K562 (cell line): Measurements from ENCODE around the gene RGR. TPM values are rescaled to one million over a fixed set of nuclear protein-coding genes. Genes with fewer than 3 reads are reported as not detected.
A peak's percentile ranks its signal among the peaks of the same experiment; 100 is the strongest.

Experiments
- CAMTA2 ChIP-seq: fragments of 250-450 bp; sonication (Bioruptor Pico); conservative IDR thresholded peaks from 2 replicates; pipeline ENCODE4 v1.5.1; 2022
- EP400 ChIP-seq: fragments of 450-650 bp; IDR thresholded peaks from 2 replicates; pipeline ENCODE4 v1.6.1; 2017; ENCODE audit warnings: antibody characterized with exemption, mild to moderate bottlenecking, moderate library complexity
- FOXJ2 ChIP-seq: fragments of 200-800 bp; sonication (Bioruptor generic); IDR thresholded peaks from 2 replicates; pipeline ENCODE4 v1.6.1; 2016; ENCODE audit warnings: missing genetic modification characterization, missing compliant biosample characterization
- GABPB1 ChIP-seq: sonication (generic); formaldehyde crosslinking; IDR thresholded peaks from 2 replicates; pipeline ENCODE4 v1.8.0; 2022; ENCODE audit warnings: mild to moderate bottlenecking, missing genetic modification reagents
- HCFC1 ChIP-seq: IDR thresholded peaks from 2 replicates; pipeline ENCODE4 v1.6.1; 2012; ENCODE audit warnings: low read depth, low read length, improper control_type of control experiment
- HNRNPLL ChIP-seq: fragments of 200-400 bp; formaldehyde crosslinking; IDR thresholded peaks from 2 replicates; pipeline ENCODE4 v1.6.1; 2017; ENCODE audit warnings: low read length, low read depth, mild to moderate bottlenecking; ENCODE audit not compliant: poor library complexity, severe bottlenecking
- LCOR ChIP-seq: sonication (generic); formaldehyde crosslinking; IDR thresholded peaks from 2 replicates; pipeline ENCODE4 v1.8.0; 2022; ENCODE audit warnings: mild to moderate bottlenecking, missing genetic modification reagents
- NRF1 ChIP-seq, 2 experiments: fragments of 450-650 bp; IDR thresholded peaks in 1 of 2; conservative IDR thresholded peaks in 1 of 2; 2 replicates each; pipeline ENCODE4 v1.6.1; 2014; ENCODE audit warnings: mild to moderate bottlenecking in 2 of 2
- PHF8 ChIP-seq: fragments of 200-600 bp; sonication (generic); IDR thresholded peaks from 2 replicates; pipeline ENCODE4 v1.6.1; 2012; ENCODE audit warnings: mixed run types, mild to moderate bottlenecking, inconsistent platforms, low read length, moderate library complexity, borderline replicate concordance
- RBFOX2 ChIP-seq: fragments of 200-400 bp; formaldehyde crosslinking; IDR thresholded peaks from 2 replicates; pipeline ENCODE4 v1.6.1; 2017; ENCODE audit warnings: low read depth, mild to moderate bottlenecking, low read length, moderate library complexity
- ZNF165 ChIP-seq: fragments of 250-450 bp; sonication (Bioruptor Pico); IDR thresholded peaks from 2 replicates; pipeline ENCODE4 v1.4.0; 2020; ENCODE audit warnings: borderline replicate concordance
- polyA plus RNA-seq, 8 experiments: library from polyadenylated mRNA; depleted of rRNA in 4 of 8; stranded (reverse) in 5 of 8; unstranded in 3 of 8; fragments of >200 nt; fragmentation: Nextera tagmentation in 2 of 8; fragmentation: Illumina TruSeq in 1 of 8; extraction: Ambion mirVana in 2 of 8; extraction: Trizol in 1 of 8; gene quantifications; 2 replicates each; pipeline versions ENCODE4 v1.2.1 to v1.2.3, GENCODE V29; 2011 to 2014; ENCODE audit warnings: inconsistent platforms in 1 of 8, missing spikeins in 1 of 8
- total RNA-seq, 7 experiments: library from RNA; depleted of rRNA in 6 of 7; stranded (reverse); fragments of >200 nt in 6 of 7; fragmentation: Illumina TruSeq in 2 of 7; extraction: Trizol in 2 of 7; gene quantifications; 2 replicates each; pipeline versions ENCODE4 v1.2.1 to v1.2.3, GENCODE V29; 2011 to 2021; ENCODE audit warnings: low replicate concordance in 1 of 7
- TF ChIP-seq, protein P1 (sequence below): sonication (generic); formaldehyde crosslinking; IDR thresholded peaks from 2 replicates; pipeline ENCODE4 v1.8.0; 2022; ENCODE audit warnings: missing genetic modification reagents, mild to moderate bottlenecking, borderline replicate concordance
- TF ChIP-seq, protein P2 (sequence below): fragments of 250-450 bp; sonication (Bioruptor Pico); IDR thresholded peaks from 2 replicates; pipeline ENCODE4 v1.4.0; 2020; ENCODE audit warnings: mild to moderate bottlenecking, moderate library complexity
- TF ChIP-seq, protein P3 (sequence below), 3 experiments: fragments of 200-800 bp in 1 of 3; fragments of 250-450 bp in 1 of 3; fragments of 450-650 bp in 1 of 3; sonication (Bioruptor Pico) in 1 of 3; sonication (Bioruptor generic) in 1 of 3; formaldehyde crosslinking in 1 of 3; IDR thresholded peaks; 2 replicates each; pipeline versions ENCODE4 v1.6.1 to v1.8.0; 2016 to 2022; ENCODE audit warnings: mild to moderate bottlenecking in 2 of 3, missing genetic modification characterization in 2 of 3, missing compliant biosample characterization in 1 of 3, moderate library complexity in 1 of 3
- TF ChIP-seq, protein P4 (sequence below), 3 experiments: IDR thresholded peaks in 2 of 3; conservative IDR thresholded peaks in 1 of 3; 2 replicates each; pipeline ENCODE4 v1.5.1; 2011 to 2012; ENCODE audit warnings: low read length in 3 of 3, mild to moderate bottlenecking in 3 of 3, control low read depth in 2 of 3, improper control_type of control experiment in 1 of 3, inconsistent platforms in 1 of 3, low read depth in 1 of 3, mixed read lengths in 1 of 3, moderate library complexity in 1 of 3; ENCODE audit not compliant: insufficient read depth in 2 of 3
- TF ChIP-seq, protein P5 (sequence below): sonication (generic); formaldehyde crosslinking; IDR thresholded peaks from 2 replicates; pipeline ENCODE4 v1.8.0; 2022; ENCODE audit warnings: mild to moderate bottlenecking, missing genetic modification reagents

Gene RGR
- total and polyA plus RNA-seq, 9 of the 15 experiments (the other 6 are each of a cell fraction or from before 2014, with no cell fraction given) = not detected

DNA sequence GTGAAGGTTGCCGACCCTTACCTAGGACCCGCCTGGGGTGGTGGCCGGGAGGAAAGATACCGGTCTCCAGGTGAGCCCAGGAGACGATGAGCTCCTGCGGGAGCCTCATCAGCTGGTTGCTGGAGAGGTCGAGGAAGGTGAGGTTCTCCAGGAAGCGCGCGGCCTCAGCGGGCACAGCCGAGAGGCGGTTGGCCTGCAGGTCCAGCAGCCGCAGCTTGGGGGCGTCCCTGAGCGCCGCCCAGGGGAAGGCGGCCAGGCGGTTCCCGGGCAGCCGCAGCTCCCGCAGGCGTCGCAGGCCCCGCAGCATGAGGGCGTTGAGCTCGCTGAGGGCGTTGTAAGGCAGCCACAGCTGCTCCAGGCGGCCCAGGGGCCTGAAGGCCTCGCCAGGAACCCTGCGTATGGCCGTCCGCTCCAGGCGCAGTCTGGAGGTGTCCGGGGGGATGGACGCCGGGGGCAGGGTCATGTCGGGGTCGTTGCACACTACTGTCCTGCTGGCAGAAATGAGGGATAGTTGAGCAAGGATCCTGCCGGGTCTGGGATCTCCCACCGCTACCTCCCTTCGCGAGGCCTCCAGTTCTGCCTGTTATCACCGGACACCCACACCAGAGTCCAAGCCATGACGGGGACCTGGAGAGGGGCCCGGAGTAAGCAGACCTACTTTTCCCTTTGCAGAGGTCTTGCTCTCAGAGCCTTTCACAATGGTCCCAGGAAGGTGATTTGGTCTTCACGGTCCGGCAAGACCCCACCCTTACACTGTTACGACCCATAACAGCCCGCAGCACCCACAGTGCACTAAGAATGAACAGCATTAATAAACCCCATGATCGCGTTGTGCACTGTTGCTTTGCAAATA is 7.4 kb upstream of the RGR start (continued):
- TF ChIP-seq HCFC1 = no peak
- no peak for TF ChIP-seq FOXJ2 (tag)
- TF ChIP-seq, protein P1, sequence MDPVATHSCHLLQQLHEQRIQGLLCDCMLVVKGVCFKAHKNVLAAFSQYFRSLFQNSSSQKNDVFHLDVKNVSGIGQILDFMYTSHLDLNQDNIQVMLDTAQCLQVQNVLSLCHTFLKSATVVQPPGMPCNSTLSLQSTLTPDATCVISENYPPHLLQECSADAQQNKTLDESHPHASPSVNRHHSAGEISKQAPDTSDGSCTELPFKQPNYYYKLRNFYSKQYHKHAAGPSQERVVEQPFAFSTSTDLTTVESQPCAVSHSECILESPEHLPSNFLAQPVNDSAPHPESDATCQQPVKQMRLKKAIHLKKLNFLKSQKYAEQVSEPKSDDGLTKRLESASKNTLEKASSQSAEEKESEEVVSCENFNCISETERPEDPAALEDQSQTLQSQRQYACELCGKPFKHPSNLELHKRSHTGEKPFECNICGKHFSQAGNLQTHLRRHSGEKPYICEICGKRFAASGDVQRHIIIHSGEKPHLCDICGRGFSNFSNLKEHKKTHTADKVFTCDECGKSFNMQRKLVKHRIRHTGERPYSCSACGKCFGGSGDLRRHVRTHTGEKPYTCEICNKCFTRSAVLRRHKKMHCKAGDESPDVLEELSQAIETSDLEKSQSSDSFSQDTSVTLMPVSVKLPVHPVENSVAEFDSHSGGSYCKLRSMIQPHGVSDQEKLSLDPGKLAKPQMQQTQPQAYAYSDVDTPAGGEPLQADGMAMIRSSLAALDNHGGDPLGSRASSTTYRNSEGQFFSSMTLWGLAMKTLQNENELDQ = no peak
- no peak for TF ChIP-seq RBFOX2
- TF ChIP-seq NRF1 (conservative IDR thresholded peaks at IDR 0.05 in 1 of 2, IDR thresholded peaks at IDR 0.05 in 1 of 2) = peak; percentile 40 to 56
- TF ChIP-seq, protein P2, sequence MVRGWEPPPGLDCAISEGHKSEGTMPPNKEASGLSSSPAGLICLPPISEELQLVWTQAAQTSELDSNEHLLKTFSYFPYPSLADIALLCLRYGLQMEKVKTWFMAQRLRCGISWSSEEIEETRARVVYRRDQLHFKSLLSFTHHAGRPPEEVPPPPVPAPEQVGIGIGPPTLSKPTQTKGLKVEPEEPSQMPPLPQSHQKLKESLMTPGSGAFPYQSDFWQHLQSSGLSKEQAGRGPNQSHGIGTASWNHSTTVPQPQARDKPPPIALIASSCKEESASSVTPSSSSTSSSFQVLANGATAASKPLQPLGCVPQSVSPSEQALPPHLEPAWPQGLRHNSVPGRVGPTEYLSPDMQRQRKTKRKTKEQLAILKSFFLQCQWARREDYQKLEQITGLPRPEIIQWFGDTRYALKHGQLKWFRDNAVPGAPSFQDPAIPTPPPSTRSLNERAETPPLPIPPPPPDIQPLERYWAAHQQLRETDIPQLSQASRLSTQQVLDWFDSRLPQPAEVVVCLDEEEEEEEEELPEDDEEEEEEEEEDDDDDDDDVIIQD (CRISPR knock-in tag) = no peak
- TF ChIP-seq PHF8 = no peak
- TF ChIP-seq GABPB1 (CRISPR knock-in tag) = no peak
- TF ChIP-seq CAMTA2 = no peak
- TF ChIP-seq, protein P3, sequence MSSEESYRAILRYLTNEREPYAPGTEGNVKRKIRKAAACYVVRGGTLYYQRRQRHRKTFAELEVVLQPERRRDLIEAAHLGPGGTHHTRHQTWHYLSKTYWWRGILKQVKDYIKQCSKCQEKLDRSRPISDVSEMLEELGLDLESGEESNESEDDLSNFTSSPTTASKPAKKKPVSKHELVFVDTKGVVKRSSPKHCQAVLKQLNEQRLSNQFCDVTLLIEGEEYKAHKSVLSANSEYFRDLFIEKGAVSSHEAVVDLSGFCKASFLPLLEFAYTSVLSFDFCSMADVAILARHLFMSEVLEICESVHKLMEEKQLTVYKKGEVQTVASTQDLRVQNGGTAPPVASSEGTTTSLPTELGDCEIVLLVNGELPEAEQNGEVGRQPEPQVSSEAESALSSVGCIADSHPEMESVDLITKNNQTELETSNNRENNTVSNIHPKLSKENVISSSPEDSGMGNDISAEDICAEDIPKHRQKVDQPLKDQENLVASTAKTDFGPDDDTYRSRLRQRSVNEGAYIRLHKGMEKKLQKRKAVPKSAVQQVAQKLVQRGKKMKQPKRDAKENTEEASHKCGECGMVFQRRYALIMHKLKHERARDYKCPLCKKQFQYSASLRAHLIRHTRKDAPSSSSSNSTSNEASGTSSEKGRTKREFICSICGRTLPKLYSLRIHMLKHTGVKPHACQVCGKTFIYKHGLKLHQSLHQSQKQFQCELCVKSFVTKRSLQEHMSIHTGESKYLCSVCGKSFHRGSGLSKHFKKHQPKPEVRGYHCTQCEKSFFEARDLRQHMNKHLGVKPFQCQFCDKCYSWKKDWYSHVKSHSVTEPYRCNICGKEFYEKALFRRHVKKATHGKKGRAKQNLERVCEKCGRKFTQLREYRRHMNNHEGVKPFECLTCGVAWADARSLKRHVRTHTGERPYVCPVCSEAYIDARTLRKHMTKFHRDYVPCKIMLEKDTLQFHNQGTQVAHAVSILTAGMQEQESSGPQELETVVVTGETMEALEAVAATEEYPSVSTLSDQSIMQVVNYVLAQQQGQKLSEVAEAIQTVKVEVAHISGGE (CRISPR knock-in tag; IDR thresholded peaks at IDR 0.05) = no peak
- no peak for TF ChIP-seq ZNF165 (CRISPR knock-in tag)
- TF ChIP-seq EP400 = no peak
- no peak for TF ChIP-seq LCOR (CRISPR knock-in tag)
- TF ChIP-seq, protein P4, sequence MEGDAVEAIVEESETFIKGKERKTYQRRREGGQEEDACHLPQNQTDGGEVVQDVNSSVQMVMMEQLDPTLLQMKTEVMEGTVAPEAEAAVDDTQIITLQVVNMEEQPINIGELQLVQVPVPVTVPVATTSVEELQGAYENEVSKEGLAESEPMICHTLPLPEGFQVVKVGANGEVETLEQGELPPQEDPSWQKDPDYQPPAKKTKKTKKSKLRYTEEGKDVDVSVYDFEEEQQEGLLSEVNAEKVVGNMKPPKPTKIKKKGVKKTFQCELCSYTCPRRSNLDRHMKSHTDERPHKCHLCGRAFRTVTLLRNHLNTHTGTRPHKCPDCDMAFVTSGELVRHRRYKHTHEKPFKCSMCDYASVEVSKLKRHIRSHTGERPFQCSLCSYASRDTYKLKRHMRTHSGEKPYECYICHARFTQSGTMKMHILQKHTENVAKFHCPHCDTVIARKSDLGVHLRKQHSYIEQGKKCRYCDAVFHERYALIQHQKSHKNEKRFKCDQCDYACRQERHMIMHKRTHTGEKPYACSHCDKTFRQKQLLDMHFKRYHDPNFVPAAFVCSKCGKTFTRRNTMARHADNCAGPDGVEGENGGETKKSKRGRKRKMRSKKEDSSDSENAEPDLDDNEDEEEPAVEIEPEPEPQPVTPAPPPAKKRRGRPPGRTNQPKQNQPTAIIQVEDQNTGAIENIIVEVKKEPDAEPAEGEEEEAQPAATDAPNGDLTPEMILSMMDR (IDR thresholded peaks at IDR 0.05 in 2 of 3, conservative IDR thresholded peaks at IDR 0.05 in 1 of 3; ENCODE audit: insufficient read depth in 2 of 3, low read depth in 1 of 3, low read length in 3 of 3) = peak; percentile 60 to 82 (median 67)
- TF ChIP-seq, protein P5, sequence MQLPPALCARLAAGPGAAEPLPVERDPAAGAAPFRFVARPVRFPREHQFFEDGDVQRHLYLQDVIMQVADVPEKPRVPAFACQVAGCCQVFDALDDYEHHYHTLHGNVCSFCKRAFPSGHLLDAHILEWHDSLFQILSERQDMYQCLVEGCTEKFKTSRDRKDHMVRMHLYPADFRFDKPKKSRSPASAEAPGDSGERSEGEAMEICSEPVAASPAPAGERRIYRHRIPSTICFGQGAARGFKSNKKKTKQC = no peak
- TF ChIP-seq HNRNPLL = peak; percentile 73
